Muscle of leg (tissue), 11 donors: ENCODE results near the gene SLC2A1. TPM values are rescaled to one million over a fixed set of nuclear protein-coding genes. Genes with fewer than 3 reads are reported as not detected.
A peak's percentile ranks its signal among the peaks of the same experiment; 100 is the strongest.

Experiments used
- DNase-seq: peaks from one replicate; pipeline ENCODE4 v3.0.0; 2013
- H3K27ac ChIP-seq: one replicate; pipeline ENCODE4 v1.5.1; 2013; ENCODE audit warnings: mild to moderate bottlenecking, low read length, control low read depth
- H3K27me3 ChIP-seq: one replicate; pipeline ENCODE4 v1.6.1; 2013; ENCODE audit warnings: low read length; ENCODE audit not compliant: control insufficient read depth, insufficient read depth
- H3K36me3 ChIP-seq: one replicate; pipeline ENCODE4 v1.6.1; 2013; ENCODE audit warnings: low read length; ENCODE audit not compliant: control insufficient read depth, insufficient read depth
- H3K4me1 ChIP-seq: one replicate; pipeline ENCODE4 v1.6.1; 2013; ENCODE audit warnings: low read length; ENCODE audit not compliant: control insufficient read depth, insufficient read depth
- H3K4me3 ChIP-seq: one replicate; pipeline ENCODE4 v1.5.1; 2013; ENCODE audit warnings: low read length, control low read depth
- H3K9me3 ChIP-seq: replicated peaks from 2 replicates; pipeline ENCODE4 v1.6.1; 2013; ENCODE audit warnings: low read depth, low read length; ENCODE audit not compliant: control insufficient read depth
- WGBS: methylation state at CpG from one replicate; pipeline ENCODE4 v1.1.5; 2013; ENCODE audit warnings: missing lambda C conversion rate; ENCODE audit not compliant: insufficient coverage; 5-methylcytosine and 5-hydroxymethylcytosine counted together
- polyA plus RNA-seq, 8 donors: library from polyadenylated mRNA; unstranded; fragments of 120-200 nt; gene quantifications; one replicate each; pipeline versions ENCODE4 v1.2.1 to v1.2.3, GENCODE V29; 2013; ENCODE audit warnings: inconsistent platforms in 1 of 8, low replicate concordance in 1 of 8; ENCODE audit not compliant: insufficient read length in 8 of 8, insufficient read depth in 1 of 8
- total RNA-seq: library from RNA; stranded (reverse); fragments of 120-200 nt; gene quantifications from one replicate; pipeline ENCODE4 v1.2.4, GENCODE V29; 2013

The SLC2A1 gene
- total and polyA plus RNA-seq, 9 donors: 15.9 to 43.7 (median 18.6) TPM

GRCh38 chr1:42929434-42930177, 29.1 kb downstream of the SLC2A1 start:
- Histone ChIP-seq H3K27ac (peak overlapping the region; percentile 67), H3K4me1 (peaks cover 47% of the 10 kb centered on the region), H3K36me3 (peaks cover 52% of the 10 kb centered on the region), H3K9me3 (no peaks in the 10 kb centered on the region), H3K4me3 (peak overlapping the region; percentile 8), H3K27me3 (no peaks in the 10 kb centered on the region)
- DNase-seq: peak; percentile 77
- 91% methylated on average over 19 of the region's 26 CpGs for WGBS

DNA sequence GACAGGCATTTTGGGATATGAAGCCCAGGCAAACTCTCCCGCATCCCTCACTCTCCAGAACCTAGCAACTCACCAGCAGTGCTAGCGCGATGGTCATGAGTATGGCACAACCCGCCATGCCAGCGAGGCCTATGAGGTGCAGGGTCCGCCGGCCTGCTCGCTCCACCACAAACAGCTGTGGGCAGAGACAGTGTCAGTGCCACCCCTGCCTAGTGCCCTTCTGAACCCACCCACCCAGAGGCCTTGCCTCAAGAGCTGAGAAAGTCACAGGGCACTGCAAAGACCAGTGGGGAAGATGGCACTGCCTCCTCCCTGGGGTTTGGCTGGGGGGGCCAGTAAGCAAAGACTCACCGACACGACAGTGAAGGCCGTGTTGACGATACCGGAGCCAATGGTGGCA, 29.8 kb downstream of the SLC2A1 start:
- Histone ChIP-seq H3K36me3 (peaks cover 52% of the 10 kb centered on the region), H3K27ac (peak overlapping the region; percentile 67), H3K4me1 (peaks cover 47% of the 10 kb centered on the region), H3K9me3 (no peaks in the 10 kb centered on the region), H3K4me3 (no peak overlapping the region), H3K27me3 (no peaks in the 10 kb centered on the region)
- WGBS: 95% methylated on average over 13 of the region's 13 CpGs
- no peak for DNase-seq

DNA sequence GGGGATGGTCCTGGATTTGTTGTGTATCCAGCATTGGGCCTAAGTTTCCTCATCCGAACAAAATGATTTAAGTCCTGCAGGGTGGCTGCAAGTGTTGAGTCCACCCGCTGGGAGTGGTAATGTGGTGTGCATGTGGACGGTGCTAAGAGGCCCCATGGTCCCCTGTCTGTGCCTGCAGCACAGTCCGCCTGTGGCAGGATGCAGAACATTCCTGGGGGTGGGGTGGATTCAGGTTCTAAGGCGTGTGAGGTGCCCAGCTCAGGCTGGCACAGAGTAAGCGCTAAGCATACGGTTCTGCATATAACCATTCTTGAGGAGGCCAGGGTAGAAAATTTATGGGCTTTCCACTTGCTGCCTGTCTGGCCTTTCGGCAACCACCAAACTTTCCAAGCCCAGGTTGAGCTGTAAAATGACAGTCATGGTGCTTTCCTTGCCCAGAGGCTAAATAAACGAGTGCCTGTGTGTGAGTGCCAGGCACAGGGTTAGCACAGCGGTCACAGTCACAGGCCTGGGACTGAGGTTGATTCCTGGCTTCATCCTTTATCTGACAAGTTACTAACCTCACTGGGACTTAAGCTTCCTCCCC, 30.7 kb downstream of the SLC2A1 start:
- peaks cover 52% of the 10 kb centered on the region for H3K36me3 ChIP-seq
- no peaks in the 10 kb centered on the region for H3K9me3 ChIP-seq
- no peaks in the 10 kb centered on the region for H3K27me3 ChIP-seq
- peaks cover 51% of the 10 kb centered on the region for H3K4me1 ChIP-seq
- DNase-seq: no peak
- 89% methylated on average over 7 of the region's 10 CpGs for WGBS
- H3K4me3 ChIP-seq: no peak overlapping the region
- no peak overlapping the region for H3K27ac ChIP-seq

- peaks cover 52% of the 10 kb centered on the region for H3K36me3 ChIP-seq
- peaks cover 51% of the 10 kb centered on the region for H3K4me1 ChIP-seq
- WGBS: 94% methylated on average over 6 of the region's 8 CpGs
- no peaks in the 10 kb centered on the region for H3K27me3 ChIP-seq
- no peak overlapping the region for H3K4me3 ChIP-seq
- no peaks in the 10 kb centered on the region for H3K9me3 ChIP-seq
- no peak overlapping the region for H3K27ac ChIP-seq
- DNase-seq: no peak
Observed at GRCh38 chr1:42927274-42927841, 31.3 kb downstream of the SLC2A1 start.

- Histone ChIP-seq H3K4me1 (peaks cover 47% of the 10 kb centered on the region), H3K9me3 (no peaks in the 10 kb centered on the region), H3K4me3 (no peak overlapping the region), H3K36me3 (peaks cover 52% of the 10 kb centered on the region), H3K27ac (no peak overlapping the region), H3K27me3 (no peaks in the 10 kb centered on the region)
- DNase-seq: no peak
- WGBS: 86% methylated on average over 11 of the region's 11 CpGs
Observed at GRCh38 chr1:42926879-42927242, 31.8 kb downstream of the SLC2A1 start.

DNA sequence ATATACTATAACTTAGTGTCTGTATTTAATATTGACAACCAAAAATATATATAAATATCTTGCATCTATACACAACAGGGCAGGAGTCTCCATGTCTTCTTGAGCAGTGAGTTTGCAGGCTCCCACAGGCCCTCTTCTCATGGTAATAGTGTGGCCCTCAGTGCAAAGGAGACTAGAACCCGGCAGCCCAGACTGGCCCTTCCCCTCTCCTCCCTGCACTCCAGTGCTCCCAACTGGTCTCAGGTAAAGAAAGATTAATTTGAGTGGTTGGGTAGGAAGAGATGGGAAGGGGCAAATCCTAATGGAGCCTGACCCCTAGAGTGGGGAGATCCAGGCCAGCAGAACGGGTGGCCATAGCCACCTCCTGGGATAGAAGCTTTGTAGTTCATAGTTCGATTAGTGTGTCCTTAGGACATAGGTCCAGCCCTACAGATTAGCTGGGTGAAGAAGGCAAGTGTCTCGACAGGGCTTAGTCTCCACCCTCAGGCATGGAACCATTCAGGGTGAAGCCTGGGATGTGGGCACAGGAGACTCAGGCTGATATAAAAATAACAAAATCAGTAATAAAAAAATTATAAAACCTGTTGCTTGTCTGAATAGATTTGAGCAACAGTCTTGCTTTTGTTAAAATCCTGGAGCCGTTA, 32.3 kb downstream of the SLC2A1 start:
- peaks cover 44% of the 10 kb centered on the region for H3K4me1 ChIP-seq
- H3K36me3 ChIP-seq: peaks cover 52% of the 10 kb centered on the region
- DNase-seq: no peak
- H3K4me3 ChIP-seq: no peak overlapping the region
- H3K27ac ChIP-seq: no peak overlapping the region
- 97% methylated on average over 3 of the region's 5 CpGs for WGBS
- no peaks in the 10 kb centered on the region for H3K27me3 ChIP-seq
- no peaks in the 10 kb centered on the region for H3K9me3 ChIP-seq

DNA sequence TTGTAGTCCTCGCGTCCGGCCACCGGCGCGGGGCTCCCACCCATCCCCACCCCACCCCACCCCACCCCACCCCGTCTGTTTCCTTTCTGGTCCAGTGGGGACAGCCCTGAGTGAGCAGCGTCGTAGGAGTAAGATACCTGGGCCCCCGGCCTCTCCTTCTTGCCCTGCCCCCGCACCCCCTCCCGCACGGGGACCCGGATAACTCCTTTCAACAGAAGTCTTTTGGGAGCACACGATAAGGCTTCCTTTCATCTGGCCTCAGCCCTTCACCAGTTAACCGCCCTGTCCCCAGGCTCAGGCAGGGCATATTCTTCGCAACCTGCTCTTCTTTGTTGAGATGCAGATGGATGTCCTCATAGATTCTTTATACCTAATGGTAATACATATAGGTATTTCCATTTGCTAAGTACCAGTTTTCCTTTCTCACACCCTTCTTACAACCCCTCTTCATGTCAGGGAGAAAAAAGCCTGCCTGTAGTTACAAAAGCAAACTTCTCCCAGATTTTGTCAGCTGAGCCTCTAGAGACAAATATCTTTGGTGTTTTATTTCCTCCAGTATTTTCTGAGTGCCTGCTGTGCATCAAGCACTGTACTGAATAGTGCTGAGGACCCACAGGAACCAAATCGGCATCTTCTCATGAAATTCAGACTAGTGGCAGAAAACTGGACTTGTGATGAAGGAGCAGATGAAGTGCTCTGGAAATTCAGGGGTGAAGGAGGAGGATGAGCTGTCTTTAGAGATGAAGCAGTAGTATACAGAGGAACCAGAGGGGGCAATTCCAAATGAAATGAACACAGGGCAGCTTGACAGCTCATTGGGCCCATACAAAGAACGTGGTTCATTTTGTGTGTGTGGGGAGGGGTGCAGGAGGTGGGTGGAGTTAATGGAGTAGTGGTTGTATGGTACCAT, 33.6 kb downstream of the SLC2A1 start:
- 7% methylated on average over 9 of the region's 19 CpGs for WGBS
- Histone ChIP-seq H3K36me3 (peaks cover 41% of the 10 kb centered on the region), H3K4me3 (peak overlapping the region; percentile 78), H3K27ac (peak overlapping the region; percentile 97), H3K9me3 (no peaks in the 10 kb centered on the region), H3K4me1 (peaks cover 35% of the 10 kb centered on the region), H3K27me3 (no peaks in the 10 kb centered on the region)
- DNase-seq: peak; percentile 14

- WGBS: under 1% methylated on average over 48 of the region's 62 CpGs
Observed at GRCh38 chr1:42924082-42924850, 34.4 kb downstream of the SLC2A1 start.

GRCh38 chr1:42923367-42924081, 35.1 kb downstream of the SLC2A1 start:
- no peaks in the 10 kb centered on the region for H3K9me3 ChIP-seq
- H3K36me3 ChIP-seq: peaks cover 29% of the 10 kb centered on the region
- 11% methylated on average over 3 of the region's 14 CpGs for WGBS
- no peaks in the 10 kb centered on the region for H3K27me3 ChIP-seq
- peak overlapping the region; percentile 97 for H3K27ac ChIP-seq
- peak; percentile 1 for DNase-seq
- H3K4me3 ChIP-seq: peak overlapping the region; percentile 78
- H3K4me1 ChIP-seq: peaks cover 21% of the 10 kb centered on the region

More at GRCh38 chr1:42924082-42924850, 34.4 kb downstream of the SLC2A1 start:
- Histone ChIP-seq H3K4me3 (peak overlapping the region; percentile 78), H3K9me3 (no peaks in the 10 kb centered on the region), H3K4me1 (peaks cover 28% of the 10 kb centered on the region), H3K27ac (peak overlapping the region; percentile 97), H3K36me3 (peaks cover 37% of the 10 kb centered on the region), H3K27me3 (no peaks in the 10 kb centered on the region)
- DNase-seq: peak; percentile 97
